Epidermal melanocyte (primary cell): ENCODE measurements around the gene EVX2.
A peak's percentile ranks its signal among the peaks of the same experiment; 100 is the strongest.

Source experiments
- DNase-seq: peaks from one replicate; pipeline ENCODE4 v3.0.0; 2011; ENCODE audit warnings: low spot score; ENCODE audit not compliant: insufficient read length

Gene EVX2

GRCh38 chr2:176083796-176084261, at the start of gene EVX2:
Gene EVX2, minus strand, starts transcription at chr2:176083962. Its CDS starts 186 bp downstream, at chr2:176083776.
- DNase-seq: no peak

GRCh38 chr2:176133389-176133788, 49.6 kb upstream of the EVX2 start:
- no peak for DNase-seq

GRCh38 chr2:176132205-176133171, 48.7 kb upstream of the EVX2 start:
- DNase-seq: no peak

DNA sequence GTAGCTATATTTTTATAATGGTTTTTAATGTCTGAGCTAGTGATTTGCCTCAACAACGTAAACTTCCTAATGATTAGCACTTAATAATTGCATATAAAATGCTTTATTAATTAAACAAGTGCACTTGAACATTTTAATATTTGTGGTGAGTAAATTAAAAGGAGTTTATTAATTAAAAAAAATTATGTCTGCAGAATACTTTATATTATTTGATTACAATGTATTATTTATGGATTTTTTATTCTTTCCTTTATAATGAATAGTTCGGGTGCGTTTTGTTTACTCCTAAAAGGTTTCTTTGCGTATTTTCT, 48.0 kb upstream of the EVX2 start:
- no peak for DNase-seq

DNA sequence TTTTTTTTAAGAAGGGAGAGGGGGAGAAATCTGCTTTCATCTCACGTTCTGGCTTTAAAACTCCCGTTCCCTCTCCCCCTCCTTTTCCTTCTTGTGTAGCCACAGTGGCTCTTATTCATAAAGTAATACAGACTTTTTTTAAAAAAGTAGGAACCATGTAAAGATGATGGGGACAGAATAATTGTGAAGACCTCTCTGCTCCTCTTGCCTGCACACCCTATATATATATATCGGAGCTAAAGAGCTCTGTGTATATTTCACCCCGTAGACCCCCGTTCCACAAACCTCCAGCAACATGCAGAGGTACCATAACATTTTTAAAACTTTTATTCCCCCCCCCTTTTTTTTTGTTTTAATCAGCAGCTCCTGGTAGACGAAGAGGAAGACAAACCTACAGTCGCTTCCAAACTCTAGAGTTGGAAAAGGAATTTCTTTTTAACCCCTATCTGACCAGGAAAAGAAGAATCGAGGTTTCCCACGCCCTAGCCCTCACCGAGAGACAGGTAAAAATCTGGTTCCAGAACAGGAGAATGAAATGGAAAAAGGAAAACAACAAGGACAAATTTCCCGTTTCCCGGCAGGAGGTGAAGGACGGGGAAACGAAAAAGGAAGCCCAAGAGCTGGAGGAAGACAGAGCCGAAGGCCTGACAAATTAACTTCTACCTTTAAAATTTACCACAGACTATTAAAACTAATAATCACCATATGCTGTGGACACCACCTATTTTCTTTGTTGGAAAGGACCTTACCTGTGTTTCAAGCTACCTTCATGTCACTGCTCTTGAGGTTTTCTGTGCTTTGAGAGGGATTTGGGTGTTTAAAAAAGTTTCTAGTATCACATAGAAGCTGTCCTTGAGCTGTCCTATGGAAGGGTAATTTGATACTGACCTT, 47.4 kb upstream of the EVX2 start:
- DNase-seq: no peak

DNA sequence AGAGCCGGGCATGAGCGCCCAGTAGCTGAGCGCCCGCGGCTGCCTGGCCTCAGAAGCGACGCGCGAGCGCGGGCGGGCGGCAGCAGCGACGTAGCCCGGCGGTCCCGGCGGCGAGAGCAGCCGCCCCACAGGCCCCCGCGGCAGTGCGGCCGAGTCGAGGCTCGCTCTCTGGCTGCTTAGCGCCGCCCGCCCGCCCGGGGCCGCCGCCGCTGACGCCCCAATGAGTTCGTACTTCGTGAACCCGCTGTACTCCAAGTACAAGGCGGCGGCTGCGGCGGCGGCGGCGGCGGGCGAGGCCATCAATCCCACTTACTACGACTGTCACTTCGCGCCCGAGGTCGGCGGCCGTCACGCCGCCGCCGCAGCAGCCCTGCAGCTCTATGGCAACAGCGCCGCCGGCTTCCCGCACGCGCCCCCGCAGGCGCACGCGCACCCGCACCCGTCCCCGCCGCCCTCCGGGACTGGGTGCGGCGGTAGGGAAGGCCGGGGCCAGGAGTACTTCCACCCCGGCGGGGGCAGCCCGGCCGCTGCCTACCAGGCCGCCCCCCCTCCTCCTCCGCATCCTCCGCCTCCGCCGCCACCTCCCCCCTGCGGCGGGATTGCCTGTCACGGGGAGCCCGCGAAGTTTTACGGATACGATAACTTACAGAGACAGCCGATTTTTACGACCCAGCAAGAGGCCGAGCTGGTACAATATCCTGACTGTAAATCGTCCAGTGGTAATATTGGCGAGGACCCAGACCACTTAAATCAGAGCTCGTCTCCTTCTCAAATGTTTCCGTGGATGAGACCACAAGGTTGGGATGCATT, 46.6 kb upstream of the EVX2 start:
- DNase-seq: no peak

- DNase-seq: no peak
Measured at GRCh38 chr2:176129813-176130146, 46.0 kb upstream of the EVX2 start.

- peak; percentile 78 for DNase-seq
Measured at GRCh38 chr2:176128982-176129796, 45.4 kb upstream of the EVX2 start, which contains the start of gene HOXD8. Gene HOXD8, plus strand, starts transcription at chr2:176129705. Its CDS starts 662 bp downstream, at chr2:176130367.

GRCh38 chr2:176128172-176128981, 44.6 kb upstream of the EVX2 start:
- DNase-seq: no peak

DNA sequence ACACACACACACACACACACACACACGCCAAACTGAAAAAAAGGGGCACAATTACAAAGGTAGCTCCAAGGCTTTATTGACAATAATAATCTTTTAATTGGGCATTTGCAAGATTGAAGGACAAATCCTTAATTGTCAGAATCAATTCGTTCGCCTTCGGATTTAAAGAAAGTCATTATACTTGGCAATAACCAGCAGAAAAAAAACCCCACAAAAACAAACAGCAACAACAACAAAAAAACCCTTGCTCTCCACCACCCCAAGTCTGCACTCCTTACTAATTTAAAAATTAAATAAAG, 44.0 kb upstream of the EVX2 start:
- DNase-seq: no peak

DNA sequence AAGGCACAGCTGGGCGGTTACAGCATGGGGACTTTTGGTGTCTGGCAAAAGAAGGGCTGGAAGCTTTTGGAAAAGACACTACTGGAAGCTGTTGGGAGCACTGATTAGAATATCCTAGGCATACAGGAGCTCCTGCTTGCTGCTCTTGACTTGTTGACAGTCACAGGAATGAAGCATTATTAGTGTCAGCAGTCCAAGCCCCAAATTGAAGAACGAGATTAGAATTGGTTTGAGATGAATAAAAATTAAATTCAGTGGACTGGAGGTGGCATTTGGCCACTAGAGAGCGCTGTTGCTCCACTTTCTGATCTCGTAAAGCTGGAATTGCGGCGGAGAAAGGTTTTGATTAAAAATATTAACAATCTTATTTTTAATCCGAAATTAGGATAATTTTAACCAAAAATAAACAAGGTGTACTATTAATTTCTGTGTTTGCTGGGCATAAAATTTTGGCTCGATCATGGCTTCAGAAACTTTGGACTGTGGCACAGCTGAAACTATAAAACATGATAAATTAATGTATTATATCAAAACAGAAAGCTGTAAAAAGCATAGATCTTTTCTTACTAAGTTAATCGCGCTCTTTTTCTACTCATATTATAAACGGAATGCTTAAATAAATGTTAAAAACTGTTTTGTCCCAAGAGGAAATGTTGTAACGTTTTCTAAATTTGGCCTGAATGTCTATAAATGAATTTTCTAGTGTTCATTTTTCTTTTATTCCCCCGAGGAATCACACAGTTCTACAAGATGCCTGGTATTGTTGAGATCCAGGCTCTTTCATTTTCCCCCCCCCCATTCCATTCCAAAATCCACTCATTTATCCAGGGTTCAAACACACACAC, 43.4 kb upstream of the EVX2 start:
- peak; percentile 82 for DNase-seq

DNA sequence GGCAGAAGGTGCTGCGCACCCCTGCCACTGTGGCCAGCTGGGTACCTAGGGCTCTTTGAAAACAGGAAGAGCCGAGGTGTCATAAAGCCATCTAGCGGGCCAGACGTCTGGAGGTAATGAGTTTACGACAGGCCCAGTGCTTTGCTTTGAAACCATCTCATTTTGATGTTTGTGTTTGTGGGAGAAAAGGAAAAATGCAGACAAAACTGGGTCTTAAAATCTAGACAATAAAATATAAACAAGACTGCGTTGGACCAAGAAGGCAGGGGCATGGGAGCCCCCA, 42.0 kb upstream of the EVX2 start:
- no peak for DNase-seq

GRCh38 chr2:176124947-176125771, 41.4 kb upstream of the EVX2 start:
- DNase-seq: no peak

DNA sequence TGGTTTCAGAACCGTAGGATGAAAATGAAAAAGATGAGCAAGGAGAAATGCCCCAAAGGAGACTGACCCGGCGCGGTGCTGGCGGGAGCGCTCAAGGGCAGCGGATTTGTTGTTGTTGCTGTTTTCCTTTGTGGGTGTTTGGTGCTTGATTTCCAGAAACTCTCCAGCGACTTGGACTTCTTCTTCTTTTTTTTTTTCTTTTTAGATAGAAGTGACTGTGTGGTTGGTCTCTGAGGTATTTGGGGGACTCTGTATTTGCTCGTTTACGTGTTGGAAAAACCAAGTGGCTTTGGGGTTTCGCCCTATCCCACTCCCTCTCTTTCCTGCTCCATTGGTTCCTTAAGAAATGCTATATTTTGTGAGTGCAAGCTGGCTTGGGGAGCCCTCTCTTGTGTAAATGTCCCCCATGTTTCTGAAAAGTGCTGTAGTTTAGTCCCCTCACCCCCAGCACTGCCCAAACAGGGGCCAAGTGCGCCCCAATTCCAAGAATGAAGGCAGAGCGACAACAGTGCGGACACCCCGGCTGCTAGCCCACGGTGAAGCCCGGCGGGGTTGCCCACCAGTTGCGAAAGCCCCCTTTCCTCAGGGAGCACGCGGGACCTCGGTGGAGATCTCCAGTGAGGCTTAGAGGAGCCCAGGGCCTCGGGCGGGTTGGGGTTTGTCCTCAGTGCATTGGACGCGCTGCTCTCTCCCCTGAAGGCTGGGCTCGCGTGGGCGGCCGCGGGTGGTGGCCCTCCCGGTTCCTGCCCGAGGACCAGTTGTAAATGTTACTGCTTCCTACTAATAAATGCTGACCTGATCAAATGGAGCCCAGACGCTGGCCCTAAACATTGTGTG, 40.6 kb upstream of the EVX2 start:
- no peak for DNase-seq

- no peak for DNase-seq
Measured at GRCh38 chr2:176123411-176124109, 39.8 kb upstream of the EVX2 start.

DNA sequence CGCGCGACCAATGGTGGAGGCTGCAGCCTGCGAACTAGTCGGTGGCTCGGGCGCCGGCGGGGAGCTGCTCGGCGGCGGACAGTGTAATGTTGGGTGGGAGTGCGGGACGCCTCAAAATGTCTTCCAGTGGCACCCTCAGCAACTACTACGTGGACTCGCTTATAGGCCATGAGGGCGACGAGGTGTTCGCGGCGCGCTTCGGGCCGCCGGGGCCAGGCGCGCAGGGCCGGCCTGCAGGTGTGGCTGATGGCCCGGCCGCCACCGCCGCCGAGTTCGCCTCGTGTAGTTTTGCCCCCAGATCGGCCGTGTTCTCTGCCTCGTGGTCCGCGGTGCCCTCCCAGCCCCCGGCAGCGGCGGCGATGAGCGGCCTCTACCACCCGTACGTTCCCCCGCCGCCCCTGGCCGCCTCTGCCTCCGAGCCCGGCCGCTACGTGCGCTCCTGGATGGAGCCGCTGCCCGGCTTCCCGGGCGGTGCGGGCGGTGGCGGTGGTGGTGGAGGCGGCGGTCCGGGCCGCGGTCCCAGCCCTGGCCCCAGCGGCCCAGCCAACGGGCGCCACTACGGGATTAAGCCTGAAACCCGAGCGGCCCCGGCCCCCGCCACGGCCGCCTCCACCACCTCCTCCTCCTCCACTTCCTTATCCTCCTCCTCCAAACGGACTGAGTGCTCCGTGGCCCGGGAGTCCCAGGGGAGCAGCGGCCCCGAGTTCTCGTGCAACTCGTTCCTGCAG, 39.1 kb upstream of the EVX2 start, which contains the start of gene HOXD9:
HOXD9 (plus strand) TSS at position 37 of the 728 bp plus-strand sequence; CDS start at position 87, 50 bp downstream.
- DNase-seq: peak; percentile 79
